Skeletal muscle tissue (tissue), 5 donors: ENCODE results near the gene CDKL4. TPM values are rescaled to one million over a fixed set of nuclear protein-coding genes. Genes with fewer than 3 reads are reported as not detected.
"Not testable (repeated sequence)": the region's sequence is repeated elsewhere in the genome, so short reads cannot be mapped to it uniquely, and the experiment has no call there.

Experiments
- H3K27ac ChIP-seq: one replicate; pipeline ENCODE4 v1.7.0; 2013; ENCODE audit warnings: mild to moderate bottlenecking, low read depth, low read length, inconsistent platforms
- H3K27me3 ChIP-seq, 3 donors: one replicate each; pipeline ENCODE4 v1.7.0; 2013; ENCODE audit warnings: low read length in 3 of 3; ENCODE audit not compliant: control insufficient read depth in 3 of 3, insufficient read depth in 3 of 3
- H3K36me3 ChIP-seq, 3 donors: one replicate each; pipeline ENCODE4 v1.7.0; 2013; ENCODE audit warnings: low read length in 3 of 3; ENCODE audit not compliant: control insufficient read depth in 3 of 3, insufficient read depth in 3 of 3
- H3K4me1 ChIP-seq, 3 donors: one replicate each; pipeline ENCODE4 v1.7.0; 2013; ENCODE audit warnings: low read length in 3 of 3, mild to moderate bottlenecking in 3 of 3; ENCODE audit not compliant: control insufficient read depth in 3 of 3, insufficient read depth in 3 of 3
- H3K4me3 ChIP-seq, 3 donors: one replicate each; pipeline ENCODE4 v1.7.0; 2013; ENCODE audit warnings: low read length in 3 of 3
- H3K9ac ChIP-seq, 3 donors: one replicate each; pipeline ENCODE4 v1.7.0; 2013; ENCODE audit warnings: low read length in 3 of 3, mild to moderate bottlenecking in 3 of 3, moderate library complexity in 2 of 3, low read depth in 1 of 3
- H3K9me3 ChIP-seq, 3 donors: one replicate each; pipeline ENCODE4 v1.7.0; 2013; ENCODE audit warnings: low read length in 3 of 3; ENCODE audit not compliant: control insufficient read depth in 3 of 3
- small RNA-seq: library from RNA; depleted of rRNA; stranded (forward); fragments of <200 nt; gene quantifications from one replicate; pipeline ENCODE3, GENCODE V24; 2014
- total RNA-seq: library from RNA; depleted of rRNA; stranded (reverse); fragments of >200 nt; gene quantifications from one replicate; pipeline ENCODE4 v1.2.3, GENCODE V29; 2014
- donor health status: Osteomylitis.

CDKL4 gene
- total RNA-seq, 1 donor from 2014 or later: 4.2 TPM

- no peak overlapping the region for H3K4me3 ChIP-seq
- no peaks in the 10 kb centered on the region for H3K27me3 ChIP-seq
- H3K27ac ChIP-seq: no peak overlapping the region
- no peaks in the 10 kb centered on the region for H3K36me3 ChIP-seq
- H3K9me3 ChIP-seq: no peaks in the 10 kb centered on the region
- H3K9ac ChIP-seq: no peak overlapping the region
- peaks cover 5 to 12% (median 11%) of the 10 kb centered on the region in 3 donors for H3K4me1 ChIP-seq
Measured at GRCh38 chr2:39138837-39139211, 104.9 kb downstream of the CDKL4 start.

- H3K9ac ChIP-seq, H3K27ac ChIP-seq, H3K36me3 ChIP-seq, H3K27me3 ChIP-seq, H3K9me3 ChIP-seq, H3K4me3 ChIP-seq: not testable (repeated sequence)
- peaks cover 5 to 12% (median 11%) of the 10 kb centered on the region in 3 donors for H3K4me1 ChIP-seq
Measured at GRCh38 chr2:39138187-39138836, 105.5 kb downstream of the CDKL4 start.

- Histone ChIP-seq H3K27ac (no peak overlapping the region), H3K36me3 (no peaks in the 10 kb centered on the region), H3K9ac (no peak overlapping the region), H3K27me3 (no peaks in the 10 kb centered on the region), H3K4me3 (no peak overlapping the region), H3K9me3 (no peaks in the 10 kb centered on the region), H3K4me1 (peaks cover 2 to 9% (median 7%) of the 10 kb centered on the region in 3 donors)
Measured at GRCh38 chr2:39136799-39137198, 107.0 kb downstream of the CDKL4 start.

- Histone ChIP-seq H3K27ac (no peak overlapping the region), H3K9me3 (no peaks in the 10 kb centered on the region), H3K9ac (no peak overlapping the region), H3K27me3 (no peaks in the 10 kb centered on the region), H3K36me3 (no peaks in the 10 kb centered on the region), H3K4me3 (no peak overlapping the region), H3K4me1 (peaks cover 0 to 3% (median 0%) of the 10 kb centered on the region in 3 donors)
Measured at GRCh38 chr2:39135690-39136259, 108.0 kb downstream of the CDKL4 start.

GRCh38 chr2:39133215-39133851 is 110.4 kb downstream of the CDKL4 start:
- Histone ChIP-seq H3K4me1 (no peaks in the 10 kb centered on the region), H3K9ac (no peak overlapping the region), H3K4me3 (no peak overlapping the region), H3K9me3 (no peaks in the 10 kb centered on the region), H3K27ac (no peak overlapping the region), H3K27me3 (no peaks in the 10 kb centered on the region), H3K36me3 (no peaks in the 10 kb centered on the region)

GRCh38 chr2:39128919-39129391 is 114.8 kb downstream of the CDKL4 start:
- peaks cover 3 to 5% (median 3%) of the 10 kb centered on the region in 3 donors for H3K4me1 ChIP-seq
- H3K9me3 ChIP-seq: no peaks in the 10 kb centered on the region
- H3K4me3 ChIP-seq: no peak overlapping the region
- H3K36me3 ChIP-seq: no peaks in the 10 kb centered on the region
- H3K27me3 ChIP-seq: no peaks in the 10 kb centered on the region
- no peak overlapping the region for H3K9ac ChIP-seq
- H3K27ac ChIP-seq: no peak overlapping the region

- no peak overlapping the region for H3K9ac ChIP-seq
- no peak overlapping the region for H3K4me3 ChIP-seq
- H3K36me3 ChIP-seq: no peaks in the 10 kb centered on the region
- H3K4me1 ChIP-seq: peaks cover 8 to 12% (median 8%) of the 10 kb centered on the region in 3 donors
- H3K9me3 ChIP-seq: no peaks in the 10 kb centered on the region
- H3K27ac ChIP-seq: no peak overlapping the region
- no peaks in the 10 kb centered on the region for H3K27me3 ChIP-seq
Measured at GRCh38 chr2:39127973-39128372, 115.8 kb downstream of the CDKL4 start.

Small RNAs within 50 kb of the gene (small RNA-seq; reads per million reads assigned to genes)
- gene RF00019 (not detected), gene RF00272 (not detected)

Other genes starting within 250 kb of the CDKL4 start
- 14.1 TPM for gene SOS1, start 122.9 kb downstream of the CDKL4 start, total RNA-seq
- 59.5 TPM for gene MAP4K3, start 193.3 kb upstream of the CDKL4 start, total RNA-seq